DND-41 (cell line): ENCODE data around the gene RNF5.

ENCODE experiments used
- ATAC-seq: fragments of 200-7000 bp; cut with Tn5 transposase; 3 replicates; pipeline ENCODE4 v1.9.1; 2021; ENCODE audit warnings: low read depth; ENCODE audit not compliant: insufficient read depth
- DNase-seq: peaks from one replicate; pipeline ENCODE4 v3.0.0-alpha.2; 2020
- H2AFZ ChIP-seq: 2 replicates; pipeline ENCODE4 v1.6.0; 2012; ENCODE audit warnings: low read depth, low read length
- H3K27ac ChIP-seq: 2 replicates; pipeline ENCODE4 v1.5.1; 2012; ENCODE audit warnings: low read length, inconsistent platforms
- H3K27me3 ChIP-seq: fragments of 200-600 bp; sonication (generic); 2 replicates; pipeline ENCODE4 v1.6.0; 2012; ENCODE audit warnings: low read length, mild to moderate bottlenecking, inconsistent platforms; ENCODE audit not compliant: insufficient read depth, poor library complexity
- H3K36me3 ChIP-seq: 2 replicates; pipeline ENCODE4 v1.5.1; 2012; ENCODE audit warnings: low read length, inconsistent platforms; ENCODE audit not compliant: insufficient read depth
- H3K4me1 ChIP-seq: 2 replicates; pipeline ENCODE4 v1.5.1; 2012; ENCODE audit warnings: mild to moderate bottlenecking, low read length; ENCODE audit not compliant: insufficient read depth
- H3K4me2 ChIP-seq: 2 replicates; pipeline ENCODE4 v1.6.0; 2012; ENCODE audit warnings: mild to moderate bottlenecking, moderate library complexity, low read length, inconsistent platforms; ENCODE audit not compliant: insufficient read depth
- H3K4me3 ChIP-seq, 2 experiments: fragments of 200-600 bp in 1 of 2; shearing (Covaris generic) in 1 of 2; 2 replicates each; pipeline ENCODE4 v1.5.1; 2012 to 2016; ENCODE audit warnings: inconsistent platforms in 2 of 2, low read length in 2 of 2, mild to moderate bottlenecking in 2 of 2, low read depth in 1 of 2, moderate library complexity in 1 of 2
- H3K79me2 ChIP-seq: 2 replicates; pipeline ENCODE4 v1.6.0; 2012; ENCODE audit warnings: low read length, inconsistent platforms; ENCODE audit not compliant: insufficient read depth
- H3K9ac ChIP-seq: 2 replicates; pipeline ENCODE4 v1.6.0; 2012; ENCODE audit warnings: low read depth, mild to moderate bottlenecking, inconsistent platforms, low read length, moderate library complexity
- H3K9me3 ChIP-seq: 2 replicates; pipeline ENCODE4 v1.5.1; 2012; ENCODE audit warnings: low read length, moderate library complexity, mild to moderate bottlenecking, inconsistent platforms; ENCODE audit not compliant: insufficient read depth, severe bottlenecking
- H4K20me1 ChIP-seq: 2 replicates; pipeline ENCODE4 v1.6.0; 2012; ENCODE audit warnings: low read length; ENCODE audit not compliant: insufficient read depth
- EZH2 ChIP-seq: IDR thresholded peaks from 3 replicates; pipeline ENCODE4 v1.6.1; 2012; ENCODE audit warnings: borderline replicate concordance, low read depth, mild to moderate bottlenecking, moderate library complexity, low read length, inconsistent platforms; ENCODE audit not compliant: severe bottlenecking
- TF ChIP-seq, protein P1 (sequence below): IDR thresholded peaks from 2 replicates; pipeline ENCODE4 v1.5.1; 2012; ENCODE audit warnings: borderline replicate concordance, low read length, moderate library complexity, mild to moderate bottlenecking; ENCODE audit not compliant: poor library complexity, severe bottlenecking; ENCODE audit errors: extremely low read depth

Gene RNF5, protein sequence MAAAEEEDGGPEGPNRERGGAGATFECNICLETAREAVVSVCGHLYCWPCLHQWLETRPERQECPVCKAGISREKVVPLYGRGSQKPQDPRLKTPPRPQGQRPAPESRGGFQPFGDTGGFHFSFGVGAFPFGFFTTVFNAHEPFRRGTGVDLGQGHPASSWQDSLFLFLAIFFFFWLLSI

DNA sequence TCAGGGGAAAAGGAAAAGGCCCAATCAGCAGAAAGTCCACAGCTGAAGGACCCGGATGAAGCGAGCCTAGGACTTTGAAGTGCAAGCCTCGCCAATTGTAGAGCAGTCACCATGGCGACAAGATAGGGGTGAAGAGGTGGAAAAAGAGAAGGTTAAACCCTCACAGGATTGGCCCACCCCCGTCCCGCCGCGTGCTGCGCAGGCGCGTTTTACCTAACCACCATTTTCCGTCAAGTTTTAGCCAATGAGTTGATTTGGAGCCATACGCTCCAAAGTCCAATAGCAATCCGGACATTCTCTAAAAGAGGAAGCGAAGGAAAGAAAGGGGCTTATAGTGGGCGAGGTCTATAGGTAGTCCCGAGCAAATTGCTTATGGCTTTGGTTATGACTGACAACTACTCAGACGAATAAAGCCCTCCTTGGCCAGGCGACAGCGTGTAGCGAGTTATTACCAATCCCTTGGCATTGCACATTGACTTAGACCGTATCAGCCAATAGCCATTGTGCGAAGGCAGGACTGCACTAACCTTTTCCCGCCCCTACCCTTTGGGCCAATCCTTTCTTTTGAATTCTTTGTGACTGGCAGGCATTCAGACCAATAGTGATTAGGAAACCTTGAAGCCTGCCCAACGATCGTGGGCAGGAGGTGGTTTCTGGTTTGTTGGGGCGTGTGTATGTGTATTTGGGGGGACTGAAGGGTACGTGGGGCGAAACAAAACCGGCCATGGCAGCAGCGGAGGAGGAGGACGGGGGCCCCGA is at the start of gene RNF5:
RNF5 (plus strand) TSS at position 618 of the 759 bp plus-strand sequence; CDS start at position 725, 107 bp downstream.
- ATAC-seq (peak; percentile 85), DNase-seq (peak; percentile 98)
- no peak for TF ChIP-seq EZH2
- TF ChIP-seq, protein P1, sequence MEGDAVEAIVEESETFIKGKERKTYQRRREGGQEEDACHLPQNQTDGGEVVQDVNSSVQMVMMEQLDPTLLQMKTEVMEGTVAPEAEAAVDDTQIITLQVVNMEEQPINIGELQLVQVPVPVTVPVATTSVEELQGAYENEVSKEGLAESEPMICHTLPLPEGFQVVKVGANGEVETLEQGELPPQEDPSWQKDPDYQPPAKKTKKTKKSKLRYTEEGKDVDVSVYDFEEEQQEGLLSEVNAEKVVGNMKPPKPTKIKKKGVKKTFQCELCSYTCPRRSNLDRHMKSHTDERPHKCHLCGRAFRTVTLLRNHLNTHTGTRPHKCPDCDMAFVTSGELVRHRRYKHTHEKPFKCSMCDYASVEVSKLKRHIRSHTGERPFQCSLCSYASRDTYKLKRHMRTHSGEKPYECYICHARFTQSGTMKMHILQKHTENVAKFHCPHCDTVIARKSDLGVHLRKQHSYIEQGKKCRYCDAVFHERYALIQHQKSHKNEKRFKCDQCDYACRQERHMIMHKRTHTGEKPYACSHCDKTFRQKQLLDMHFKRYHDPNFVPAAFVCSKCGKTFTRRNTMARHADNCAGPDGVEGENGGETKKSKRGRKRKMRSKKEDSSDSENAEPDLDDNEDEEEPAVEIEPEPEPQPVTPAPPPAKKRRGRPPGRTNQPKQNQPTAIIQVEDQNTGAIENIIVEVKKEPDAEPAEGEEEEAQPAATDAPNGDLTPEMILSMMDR = no peak
- Histone ChIP-seq H3K9ac (peak within 1 kb of the TSS; percentile 92), H3K36me3 (peaks cover 35% of the 10 kb centered on the region), H3K9me3 (no peaks in the 10 kb centered on the region), H3K79me2 (peaks cover 47% of the 10 kb centered on the region), H3K4me1 (peaks cover 53% of the 10 kb centered on the region), H3K4me3 (peak within 1 kb of the TSS; percentile 74 to 91), H4K20me1 (no peaks in the 10 kb centered on the region), H3K27me3 (no peaks in the 10 kb centered on the region), H2AFZ (peak within 1 kb of the TSS; percentile 74), H3K27ac (peak within 1 kb of the TSS; percentile 93), H3K4me2 (peak within 1 kb of the TSS; percentile 75)

DNA sequence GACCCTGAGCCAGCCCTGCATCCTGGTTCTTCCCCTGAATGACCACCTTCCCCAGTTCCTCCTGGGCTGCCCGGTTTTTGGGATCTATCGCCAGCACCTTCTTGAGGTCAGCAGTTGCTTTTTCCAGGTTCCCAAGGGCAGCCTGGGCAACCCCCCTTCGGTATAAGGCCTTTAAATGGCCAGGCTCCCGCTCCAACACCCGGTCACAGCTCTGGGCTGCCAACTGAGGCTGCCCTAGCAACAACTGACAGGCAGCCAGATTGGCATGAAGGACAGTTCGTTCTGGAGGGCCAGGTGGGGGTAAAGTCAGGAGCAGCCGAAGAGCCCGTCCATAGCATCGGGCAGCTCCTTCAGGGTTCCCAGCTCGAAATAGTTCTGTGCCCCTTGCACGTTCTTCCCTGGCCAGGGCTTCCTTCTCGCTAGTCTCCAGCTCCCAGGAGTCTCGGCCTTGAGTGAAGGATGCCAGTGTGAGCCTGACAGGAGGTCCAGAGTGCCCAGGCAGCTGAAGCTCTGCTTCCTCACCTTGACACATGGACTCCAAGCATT is 49.4 kb upstream of the RNF5 start:
- Histone ChIP-seq H3K9ac (peak overlapping the region; percentile 63), H3K27ac (peak overlapping the region; percentile 69), H3K36me3 (peaks cover 37% of the 10 kb centered on the region), H4K20me1 (no peaks in the 10 kb centered on the region), H2AFZ (peak overlapping the region; percentile 74), H3K4me1 (peaks cover 40% of the 10 kb centered on the region), H3K4me2 (peak overlapping the region; percentile 93), H3K27me3 (no peaks in the 10 kb centered on the region), H3K4me3 (peak overlapping the region; percentile 62 to 91; a peak in 3 of 4 replicates), H3K79me2 (peaks cover 42% of the 10 kb centered on the region), H3K9me3 (no peaks in the 10 kb centered on the region)
- TF ChIP-seq EZH2 = no peak
- TF ChIP-seq, protein P1 = no peak
- DNase-seq (no peak), ATAC-seq (no peak)

DNA sequence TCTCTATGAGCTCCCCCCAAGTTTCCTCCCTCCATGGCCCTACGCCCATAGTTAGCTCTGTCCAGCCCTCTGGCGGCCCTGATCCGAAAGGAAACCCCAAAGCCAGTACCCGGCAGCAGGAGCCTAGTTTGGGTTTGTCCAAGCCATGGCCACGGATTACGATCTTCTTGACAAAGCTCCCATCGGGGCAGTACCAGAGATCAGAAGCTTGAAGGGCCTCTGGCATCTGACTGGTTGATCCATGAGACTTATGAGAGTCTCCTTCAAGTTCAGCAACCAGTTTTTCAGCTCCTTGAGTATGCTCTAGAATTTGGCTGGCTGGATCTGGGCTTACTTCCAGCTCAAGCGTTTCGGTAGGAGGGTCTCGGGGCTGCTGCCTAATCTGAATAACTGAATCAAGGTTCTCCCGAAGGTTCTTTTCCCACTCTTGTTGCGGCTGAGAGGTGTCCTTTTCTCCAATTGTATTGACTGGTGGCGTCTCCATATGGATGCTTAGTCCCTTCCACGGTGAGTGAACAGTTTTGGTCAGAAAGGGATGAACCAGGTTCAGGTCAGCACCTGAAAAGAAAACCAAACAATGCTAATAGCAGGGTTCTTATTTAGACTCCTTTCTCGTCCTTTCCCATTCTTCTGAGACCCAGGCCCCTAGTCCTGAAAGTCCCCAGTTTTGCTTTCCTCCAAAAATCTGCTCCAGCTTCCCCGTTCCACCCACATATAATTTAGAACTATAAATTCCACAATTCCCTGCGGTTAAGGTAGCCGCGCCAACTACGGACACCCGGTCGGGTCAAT is 48.7 kb upstream of the RNF5 start:
- H2AFZ ChIP-seq = peak overlapping the region; percentile 60
- H3K4me1 ChIP-seq = peaks cover 40% of the 10 kb centered on the region
- H3K9me3 ChIP-seq = no peaks in the 10 kb centered on the region
- peaks cover 30% of the 10 kb centered on the region for H3K36me3 ChIP-seq
- H3K27ac ChIP-seq = peak overlapping the region; percentile 73
- DNase-seq (no peak), ATAC-seq (no peak)
- H3K79me2 ChIP-seq = peaks cover 42% of the 10 kb centered on the region
- peak overlapping the region; percentile 63 for H3K9ac ChIP-seq
- peak overlapping the region; percentile 93 for H3K4me2 ChIP-seq
- no peaks in the 10 kb centered on the region for H4K20me1 ChIP-seq
- TF ChIP-seq, protein P1 = no peak
- no peak for TF ChIP-seq EZH2
- peak overlapping the region; percentile 62 to 91; a peak in 3 of 4 replicates for H3K4me3 ChIP-seq
- no peaks in the 10 kb centered on the region for H3K27me3 ChIP-seq
